C1 segment of cervical spinal cord (tissue), 14 donors: ENCODE results near the gene SLC25A11.
"Not testable (repeated sequence)": the region's sequence is repeated elsewhere in the genome, so short reads cannot be mapped to it uniquely, and the experiment has no call there.

Source experiments
- DNase-seq, 14 donors: peaks; one replicate each; lab custom pipeline; 2025; lab: John Stamatoyannopoulos, UW

Gene SLC25A11

GRCh38 chr17:4920351-4921048 lies 19.3 kb downstream of the SLC25A11 start:
- DNase-seq, result no peak

- DNase-seq, result no peak
Observed at GRCh38 chr17:4919511-4920047, 20.3 kb downstream of the SLC25A11 start.

- not testable (repeated sequence) for DNase-seq
Observed at GRCh38 chr17:4914551-4914950, 25.3 kb downstream of the SLC25A11 start.

GRCh38 chr17:4913994-4914393 lies 25.9 kb downstream of the SLC25A11 start:
- no peak for DNase-seq

- DNase-seq, result peak in 13 of 14 donors; percentile 17 to 82 (median 69)
Observed at GRCh38 chr17:4908711-4909496, 30.9 kb downstream of the SLC25A11 start.

GRCh38 chr17:4908301-4908700 lies 31.5 kb downstream of the SLC25A11 start:
- DNase-seq, result no peak

GRCh38 chr17:4906642-4907041 lies 33.2 kb downstream of the SLC25A11 start:
- DNase-seq, result not testable (repeated sequence)

GRCh38 chr17:4903051-4903818 lies 36.6 kb downstream of the SLC25A11 start, which contains the start of gene CHRNE:
Gene CHRNE, minus strand, starts transcription at chr17:4903098. Its CDS starts 35 bp downstream, at chr17:4903063.
- peak in 10 of 14 donors; percentile 22 to 47 (median 36) for DNase-seq

GRCh38 chr17:4902540-4902939 lies 37.3 kb downstream of the SLC25A11 start:
- DNase-seq, result no peak

- peak in 9 of 14 donors; percentile 11 to 79 (median 47) for DNase-seq
Observed at GRCh38 chr17:4901648-4902344, 38.0 kb downstream of the SLC25A11 start.

GRCh38 chr17:4901108-4901647 lies 38.7 kb downstream of the SLC25A11 start:
- DNase-seq, result no peak

GRCh38 chr17:4900231-4901107 lies 39.4 kb downstream of the SLC25A11 start:
- no peak for DNase-seq

GRCh38 chr17:4899341-4900230 lies 40.3 kb downstream of the SLC25A11 start, which contains the start of gene C17orf107:
Gene C17orf107, plus strand, starts transcription at chr17:4899536. Its CDS starts 227 bp downstream, at chr17:4899763.
- DNase-seq, result peak in 9 of 14 donors; percentile 15 to 54 (median 26)

- DNase-seq, result no peak
Observed at GRCh38 chr17:4898927-4899326, 40.9 kb downstream of the SLC25A11 start.

- no peak for DNase-seq
Observed at GRCh38 chr17:4898351-4898750, 41.5 kb downstream of the SLC25A11 start.

GRCh38 chr17:4897785-4898184 lies 42.1 kb downstream of the SLC25A11 start:
- no peak for DNase-seq

- DNase-seq, result no peak
Observed at GRCh38 chr17:4897198-4897687, 42.6 kb downstream of the SLC25A11 start.
